HepG2 (cell line): ENCODE data around the gene FASLG. TPM values are rescaled to one million over a fixed set of nuclear protein-coding genes. Genes with fewer than 3 reads are reported as not detected.

ENCODE experiments used
- ATAC-seq: fragments of 200-7000 bp; cut with Tn5 transposase; 3 replicates; pipeline ENCODE4 v1.9.1; 2020; ENCODE audit warnings: mild to moderate bottlenecking, moderate library complexity
- BruUV-seq: library from RNA; stranded (reverse); fragments of 400-500 nt; replicated peaks from 2 replicates; lab custom pipeline; 2021; lab: Mats Ljungman, UMichigan
- CTCF ChIA-PET: fragments of 300-600 bp; formaldehyde crosslinking; extraction: SDS; loops from one replicate; lab custom pipeline; 2021; ENCODE audit warnings: low total read pairs, inconsistent platforms, low intra/inter-chr PET ratio; lab: Yijun Ruan, JAX
- POLR2A ChIA-PET: fragments of 350-600 bp; sonication (Branson Sonifier 250); formaldehyde crosslinking; loops from one replicate; lab custom pipeline; 2020; ENCODE audit warnings: antibody characterized with exemption, inconsistent platforms; lab: Yijun Ruan, JAX
- DNase-seq: peaks from one replicate; pipeline ENCODE4 v3.0.0-alpha.2; 2015; ENCODE audit warnings: low spot score
- FAIRE-seq: peaks from 3 replicates; lab custom pipeline; 2011; peaks lifted over from hg19 to GRCh38; lab: Jason Lieb, UNC
- H2AFZ ChIP-seq: one replicate; pipeline ENCODE4 v1.6.1; 2011; ENCODE audit warnings: low read length, inconsistent platforms
- H3K27ac ChIP-seq: fragments of 300-600 bp; 3 replicates; pipeline ENCODE4 v1.8.0; 2011; ENCODE audit warnings: mixed run types, mild to moderate bottlenecking, mixed read lengths, low read length, inconsistent platforms; ENCODE audit not compliant: insufficient read depth; ENCODE audit errors: extremely low read length
- H3K27me3 ChIP-seq, 2 experiments: fragments of 200-600 bp in 1 of 2; 2 replicates in 1 of 2; 3 replicates in 1 of 2; pipeline versions ENCODE4 v1.6.0 to v1.8.0; 2011; ENCODE audit warnings: low read length in 2 of 2, mild to moderate bottlenecking in 2 of 2, moderate library complexity in 2 of 2, inconsistent platforms in 1 of 2; ENCODE audit not compliant: insufficient read depth in 2 of 2, control insufficient read depth in 1 of 2
- H3K36me3 ChIP-seq, 2 experiments: fragments of 200-600 bp in 1 of 2; replicated peaks in 1 of 2; 2 replicates in 1 of 2; 3 replicates in 1 of 2; pipeline versions ENCODE4 v1.5.1 to v1.8.0; 2011; ENCODE audit warnings: low read length in 2 of 2, inconsistent platforms in 1 of 2; ENCODE audit not compliant: insufficient read depth in 2 of 2, control insufficient read depth in 1 of 2
- H3K4me1 ChIP-seq: 2 replicates; pipeline ENCODE4 v1.5.1; 2012; ENCODE audit warnings: low read length, inconsistent platforms; ENCODE audit not compliant: insufficient read depth
- H3K4me2 ChIP-seq: 2 replicates; pipeline ENCODE4 v1.6.0; 2011; ENCODE audit warnings: low read depth, low read length, inconsistent platforms
- H3K4me3 ChIP-seq, 3 experiments: fragments of 200-600 bp in 1 of 3; sonication (generic), shearing (Covaris generic) in 1 of 3; replicated peaks in 1 of 3; 2 replicates each; pipeline ENCODE4 v1.5.1; 2011 to 2016; ENCODE audit warnings: low read length in 3 of 3, inconsistent platforms in 2 of 3, low read depth in 2 of 3, mild to moderate bottlenecking in 2 of 3, control low read depth in 1 of 3, mixed read lengths in 1 of 3; ENCODE audit not compliant: insufficient read depth in 1 of 3
- H3K79me2 ChIP-seq: one replicate; pipeline ENCODE4 v1.6.1; 2011; ENCODE audit warnings: low read length, inconsistent platforms; ENCODE audit not compliant: insufficient read depth
- H3K9ac ChIP-seq: 2 replicates; pipeline ENCODE4 v1.6.0; 2011; ENCODE audit warnings: mild to moderate bottlenecking, low read depth, low read length, inconsistent platforms; ENCODE audit not compliant: insufficient read depth
- H3K9me3 ChIP-seq: 2 replicates; pipeline ENCODE4 v1.5.1; 2012; ENCODE audit warnings: mild to moderate bottlenecking, low read length
- H4K20me1 ChIP-seq: 2 replicates; pipeline ENCODE4 v1.6.0; 2011; ENCODE audit warnings: inconsistent platforms, mild to moderate bottlenecking, low read length, moderate library complexity; ENCODE audit not compliant: insufficient read depth
- AKAP8 ChIP-seq: sonication (generic); formaldehyde crosslinking; IDR thresholded peaks from 2 replicates; pipeline ENCODE4 v1.5.1; 2020; ENCODE audit warnings: mild to moderate bottlenecking, missing genetic modification reagents
- CBX2 ChIP-seq, 2 experiments: fragments of 200-600 bp in 1 of 2; sonication (generic); formaldehyde crosslinking in 1 of 2; IDR thresholded peaks; 2 replicates each; pipeline versions ENCODE4 v1.7.0 to v1.8.1; 2018 to 2022; ENCODE audit warnings: low read depth in 2 of 2, low read length in 1 of 2, mild to moderate bottlenecking in 1 of 2, missing genetic modification reagents in 1 of 2
- ELF1 ChIP-seq: sonication (generic); formaldehyde crosslinking; IDR thresholded peaks from 2 replicates; pipeline ENCODE4 v1.4.0; 2020; ENCODE audit warnings: missing genetic modification reagents
- FOXA1 ChIP-seq, 2 experiments: fragments of 450-650 bp in 1 of 2; sonication (generic) in 1 of 2; formaldehyde crosslinking in 1 of 2; IDR thresholded peaks; 2 replicates each; pipeline versions ENCODE4 v1.4.0 to v1.6.1; 2016 to 2020; ENCODE audit warnings: missing genetic modification reagents in 1 of 2
- JUNB ChIP-seq: sonication (generic); formaldehyde crosslinking; IDR thresholded peaks from 2 replicates; pipeline ENCODE4 v1.8.0; 2022; ENCODE audit warnings: missing genetic modification reagents, mild to moderate bottlenecking, borderline replicate concordance
- MAFK ChIP-seq, 2 experiments: IDR thresholded peaks in 1 of 2; conservative IDR thresholded peaks in 1 of 2; 2 replicates each; pipeline ENCODE4 v1.6.1; 2011; ENCODE audit warnings: improper control_type of control experiment in 2 of 2, low read length in 2 of 2
- NFIB ChIP-seq: sonication (generic); formaldehyde crosslinking; IDR thresholded peaks from 2 replicates; pipeline ENCODE4 v1.9.0; 2021; ENCODE audit warnings: missing genetic modification reagents, mild to moderate bottlenecking, borderline replicate concordance
- NR3C1 ChIP-seq: sonication (generic); formaldehyde crosslinking; IDR thresholded peaks from 2 replicates; pipeline ENCODE4 v1.4.0; 2020; ENCODE audit warnings: missing genetic modification reagents
- POLR2G ChIP-seq: fragments of 200-400 bp; formaldehyde crosslinking; IDR thresholded peaks from 2 replicates; pipeline ENCODE4 v1.6.1; 2018; ENCODE audit warnings: mild to moderate bottlenecking, low read depth, low read length, moderate library complexity
- PRDM10 ChIP-seq: sonication (generic); formaldehyde crosslinking; IDR thresholded peaks from 2 replicates; pipeline ENCODE4 v1.4.0; 2020; ENCODE audit warnings: low read depth, missing genetic modification reagents
- TOE1 ChIP-seq: sonication (generic); formaldehyde crosslinking; IDR thresholded peaks from 2 replicates; pipeline ENCODE4 v1.4.0; 2020; ENCODE audit warnings: mild to moderate bottlenecking, missing genetic modification reagents
- XRCC5 ChIP-seq: fragments of 200-400 bp; formaldehyde crosslinking; optimal IDR thresholded peaks from 2 replicates; pipeline ENCODE3; 2017; ENCODE audit warnings: mild to moderate bottlenecking, low read length
- YEATS2 ChIP-seq: sonication (generic); formaldehyde crosslinking; IDR thresholded peaks from 2 replicates; pipeline ENCODE4 v1.4.0; 2020; ENCODE audit warnings: missing genetic modification reagents, borderline replicate concordance
- ZMYM2 ChIP-seq: sonication (generic); formaldehyde crosslinking; IDR thresholded peaks from 2 replicates; pipeline ENCODE4 v1.8.0; 2022; ENCODE audit warnings: mild to moderate bottlenecking, missing genetic modification reagents
- ZNF230 ChIP-seq: sonication (generic); formaldehyde crosslinking; IDR thresholded peaks from 2 replicates; pipeline ENCODE4 v1.4.0; 2020; ENCODE audit warnings: mild to moderate bottlenecking, missing genetic modification reagents
- ZNF329 ChIP-seq: sonication (generic); formaldehyde crosslinking; IDR thresholded peaks from 2 replicates; pipeline ENCODE4 v1.9.0; 2021; ENCODE audit warnings: low read depth, mild to moderate bottlenecking, missing genetic modification reagents
- ZNF451 ChIP-seq: sonication (generic); formaldehyde crosslinking; IDR thresholded peaks from 2 replicates; pipeline ENCODE4 v1.5.0; 2020; ENCODE audit warnings: mild to moderate bottlenecking, missing genetic modification reagents
- ZNF550 ChIP-seq: sonication (generic); formaldehyde crosslinking; IDR thresholded peaks from 2 replicates; pipeline ENCODE4 v1.4.0; 2020; ENCODE audit warnings: mild to moderate bottlenecking, missing genetic modification reagents, borderline replicate concordance
- ZNF644 ChIP-seq: IDR thresholded peaks from 2 replicates; pipeline ENCODE4 v1.6.1; 2016; ENCODE audit warnings: low read depth
- ZNF720 ChIP-seq: sonication (generic); formaldehyde crosslinking; IDR thresholded peaks from 2 replicates; pipeline ENCODE4 v1.4.0; 2020; ENCODE audit warnings: missing genetic modification reagents
- WGBS: methylation state at CpG from one replicate; pipeline ENCODE4 v1.1.6; 2017; ENCODE audit warnings: low lambda C conversion rate; 5-methylcytosine and 5-hydroxymethylcytosine counted together
- in situ Hi-C: cut with HindIII; loops from 2 replicates; pipeline ENCODE4 v1.10.0; 2017; ENCODE audit warnings: low pct_unique_long_range_greater_than_20kb; ENCODE audit not compliant: extremely low pct_ligation_motif_present
- intact Hi-C: fragments of 100-400 bp; cut with micrococcal nuclease; formaldehyde crosslinking; loops from one replicate; pipeline ENCODE4 v1.10.0; 2022; ENCODE audit not compliant: unreplicated experiment
- polyA plus RNA-seq, 8 experiments: library from polyadenylated mRNA; depleted of rRNA in 3 of 8; stranded (reverse) in 7 of 8; unstranded in 1 of 8; fragments of >200 nt; fragmentation: Illumina TruSeq in 4 of 8; extraction: Trizol in 4 of 8; gene quantifications; 2 replicates each; pipeline versions ENCODE4 v1.2.1 to v1.2.3, GENCODE V29; 2011 to 2016; ENCODE audit warnings: low read depth in 4 of 8, missing spikeins in 1 of 8, mixed read lengths in 1 of 8; ENCODE audit not compliant: insufficient read depth in 1 of 8
- total RNA-seq, 5 experiments: library from RNA; depleted of rRNA; stranded (reverse); fragments of >200 nt; fragmentation: Illumina TruSeq; extraction: Trizol; gene quantifications; 2 replicates each; pipeline ENCODE4 v1.2.3, GENCODE V29; 2016; ENCODE audit warnings: low read depth in 1 of 5

FASLG gene
- total and polyA plus RNA-seq, 2 of the 13 experiments (the other 11 are each of a cell fraction or from before 2014, with no cell fraction given), result 0.08 TPM; not detected in 1

- POLR2A ChIA-PET, result no interaction called here
- in situ Hi-C loops, result no loop called here
These were observed 11.4 kb downstream of the FASLG start for GRCh38 chr1:172670316-172670715.

More at GRCh38 chr1:172670316-172670715, 11.4 kb downstream of the FASLG start:
- no peaks in the 10 kb centered on the region for H3K36me3 ChIP-seq
- FAIRE-seq (no peak), DNase-seq (no peak), ATAC-seq (no peak)
- BruUV-seq, result no TSS peak
- WGBS, result 39% methylated on average over 4 of the region's 4 CpGs
- H3K4me1 ChIP-seq, result no peaks in the 10 kb centered on the region
- H3K4me2 ChIP-seq, result no peak overlapping the region
- intact Hi-C loops, result no loop called here
- H3K9me3 ChIP-seq, result no peaks in the 10 kb centered on the region
- no peak overlapping the region for H3K9ac ChIP-seq
- TF ChIP-seq ZNF550 (CRISPR knock-in tag), result no peak
- TF ChIP-seq NFIB (CRISPR knock-in tag), result no peak
- no peak for TF ChIP-seq FOXA1 (IDR thresholded peaks at IDR 0.05)
- no peak for TF ChIP-seq FOXA1 (CRISPR knock-in tag; IDR thresholded peaks at IDR 0.05)
- TF ChIP-seq YEATS2 (CRISPR knock-in tag), result no peak
- no peak for TF ChIP-seq TOE1 (CRISPR knock-in tag)
- TF ChIP-seq ZNF644 (CRISPR knock-in tag), result no peak
- TF ChIP-seq JUNB (CRISPR knock-in tag), result no peak
- no peak for TF ChIP-seq MAFK (conservative IDR thresholded peaks at IDR 0.05 in 1 of 2, IDR thresholded peaks at IDR 0.05 in 1 of 2; ENCODE audit: low read length in 2 of 2)
- no peak for TF ChIP-seq NR3C1 (CRISPR knock-in tag)
- TF ChIP-seq ZNF230, result no peak
- TF ChIP-seq PRDM10 (CRISPR knock-in tag), result no peak
- TF ChIP-seq XRCC5, result no peak
- TF ChIP-seq ZNF720 (CRISPR knock-in tag), result no peak
- no peak for TF ChIP-seq AKAP8 (CRISPR knock-in tag)
- no peak for TF ChIP-seq ZMYM2
- no peak for TF ChIP-seq ZNF329
- no peak for TF ChIP-seq POLR2G
- TF ChIP-seq ZNF451 (CRISPR knock-in tag), result no peak
- no peak for TF ChIP-seq CBX2 (IDR thresholded peaks at IDR 0.05; ENCODE audit: low read depth, low read length)
- TF ChIP-seq CBX2 (CRISPR knock-in tag; IDR thresholded peaks at IDR 0.05; ENCODE audit: low read depth), result no peak
- TF ChIP-seq ELF1 (CRISPR knock-in tag), result no peak
- H2AFZ ChIP-seq, result no peak overlapping the region
- no peaks in the 10 kb centered on the region for H4K20me1 ChIP-seq
- CTCF ChIA-PET, result no interaction called here
- no peaks in the 10 kb centered on the region; a peak in 2 of 5 replicates for H3K27me3 ChIP-seq
- no peak overlapping the region for H3K4me3 ChIP-seq
- no peak overlapping the region for H3K27ac ChIP-seq
- H3K79me2 ChIP-seq, result no peaks in the 10 kb centered on the region
